Measurements from ENCODE around the gene ADI1.
A peak's percentile ranks its signal among the peaks of the same experiment; 100 is the strongest.

ADI1 gene

GRCh38 chr2:3519255-3520205 is at the start of gene ADI1:
Gene ADI1, minus strand, starts transcription at chr2:3519531. Its CDS starts 44 bp downstream, at chr2:3519487.
- peak; percentile 76 for DNase-seq

- DNase-seq, result no peak
These were observed 47.5 kb upstream of the ADI1 start for GRCh38 chr2:3566806-3567205.

- DNase-seq, result no peak
These were observed 45.8 kb upstream of the ADI1 start for GRCh38 chr2:3565117-3565516.

DNA sequence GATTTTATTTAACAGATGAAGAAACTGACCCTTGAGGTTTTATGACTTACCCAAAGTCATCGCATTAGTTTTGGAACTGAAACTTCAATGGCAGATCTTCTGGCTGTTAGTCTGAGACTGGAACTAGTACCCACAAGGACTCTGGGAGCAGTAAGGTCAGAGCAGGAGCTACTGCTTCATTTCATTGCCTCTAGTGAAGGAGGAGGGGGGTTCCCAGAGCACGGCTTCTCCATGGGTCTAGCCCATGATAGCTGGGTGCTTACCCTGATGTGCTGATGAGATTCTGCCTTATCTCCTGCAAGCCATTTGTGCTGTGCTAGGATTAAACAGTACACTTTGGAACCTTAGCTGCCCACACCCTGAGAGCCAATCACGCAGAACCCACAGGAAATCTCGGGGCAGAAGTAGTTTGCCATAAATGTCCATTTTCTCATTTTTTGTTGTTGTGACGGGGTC is 44.2 kb upstream of the ADI1 start:
- DNase-seq, result no peak

- peak; percentile 95 for DNase-seq
These were observed 39.1 kb upstream of the ADI1 start, which contains the start of gene RNASEH1 for GRCh38 chr2:3558205-3559014. Gene RNASEH1, minus strand, starts transcription at chr2:3558333. Its CDS starts 73 bp downstream, at chr2:3558260.

- no peak for DNase-seq
These were observed 38.4 kb upstream of the ADI1 start for GRCh38 chr2:3557639-3558204.

DNA sequence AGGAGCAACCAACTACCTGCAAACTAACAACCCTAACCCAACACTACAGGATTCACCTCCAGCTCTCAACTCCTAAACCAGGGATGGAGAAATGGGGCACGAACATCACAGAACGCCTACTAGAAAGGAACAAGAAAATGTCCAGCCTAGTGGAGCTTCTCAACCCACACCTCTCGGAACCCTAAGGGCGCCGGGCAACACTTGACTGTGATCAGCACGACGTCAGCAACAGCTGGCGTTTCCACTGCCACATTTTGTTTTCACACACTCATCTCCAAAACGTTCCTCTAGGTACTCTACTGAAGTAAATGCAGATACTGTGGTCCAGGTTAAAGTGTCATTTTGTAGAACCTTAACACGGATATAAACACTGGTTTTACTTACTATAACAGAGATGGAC is 34.6 kb upstream of the ADI1 start:
- no peak for DNase-seq

- DNase-seq, result no peak
These were observed 28.6 kb upstream of the ADI1 start for GRCh38 chr2:3547915-3548314.

- DNase-seq, result no peak
These were observed 26.6 kb upstream of the ADI1 start for GRCh38 chr2:3545788-3546478.

GRCh38 chr2:3543023-3543683 is 23.8 kb upstream of the ADI1 start:
- no peak for DNase-seq

- DNase-seq, result no peak
These were observed 22.8 kb upstream of the ADI1 start for GRCh38 chr2:3542107-3542506.

DNA sequence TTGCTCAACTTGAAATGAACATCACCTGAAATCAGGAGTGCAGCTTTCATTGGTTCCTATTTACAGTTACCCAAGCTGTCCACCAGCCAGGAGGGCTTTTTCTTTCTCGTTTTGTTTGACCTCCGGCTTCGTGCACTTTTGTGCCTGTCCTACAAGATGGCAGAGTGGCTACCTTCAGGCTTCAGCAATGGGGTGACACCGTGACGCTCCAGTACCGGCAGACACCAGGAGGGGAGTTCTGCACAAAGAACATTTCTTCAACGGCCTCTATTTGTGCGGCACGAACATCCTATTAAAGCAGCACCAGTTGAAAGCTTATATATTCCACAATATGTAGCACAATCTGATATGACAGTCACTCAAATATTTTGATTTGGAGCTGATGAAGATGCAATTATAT is 20.5 kb upstream of the ADI1 start:
- DNase-seq, result no peak

- DNase-seq, result peak; percentile 18
These were observed 17.6 kb upstream of the ADI1 start for GRCh38 chr2:3536682-3537632.

DNA sequence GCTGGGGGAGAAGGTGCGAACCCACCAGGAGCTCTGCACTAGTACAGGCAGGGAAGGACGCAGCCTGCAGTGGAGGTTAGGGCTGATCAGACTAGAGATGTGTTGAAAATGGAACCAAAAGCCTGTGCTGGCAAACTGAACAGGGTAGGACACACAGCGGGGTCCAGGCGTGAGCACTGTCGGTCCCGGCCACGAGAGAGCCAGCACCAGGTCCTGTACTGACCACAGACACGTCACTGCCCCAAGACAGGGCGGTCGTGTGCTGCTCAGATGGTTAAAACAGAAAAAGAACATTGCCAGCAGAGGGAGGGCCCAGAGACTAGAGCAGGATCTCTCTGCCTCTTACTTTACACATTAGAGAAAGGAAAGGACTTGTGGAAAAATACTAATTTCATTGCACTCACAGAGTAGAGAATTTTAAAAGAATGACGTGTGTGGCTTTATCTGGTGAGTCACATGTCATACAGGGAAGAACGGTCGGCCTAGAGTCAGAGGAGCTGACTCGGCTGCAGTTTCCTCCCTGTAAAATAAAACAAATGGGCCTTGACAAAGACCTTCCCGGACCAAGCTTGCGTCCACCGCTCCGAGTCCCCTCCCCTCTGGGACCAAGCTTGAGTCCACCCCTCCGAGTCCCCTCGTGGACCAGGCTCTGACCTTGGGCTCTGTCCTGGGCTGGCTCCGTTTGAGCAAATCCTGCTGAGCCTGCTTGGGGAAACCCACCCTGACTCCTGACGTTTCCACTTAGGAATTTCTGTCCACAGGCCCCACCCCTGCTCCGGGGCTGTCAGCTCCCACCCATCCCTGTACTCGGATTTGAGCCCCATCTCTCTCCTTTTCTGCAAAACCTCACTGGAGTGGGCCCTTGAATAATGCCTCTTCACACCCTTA is 16.7 kb upstream of the ADI1 start:
- peak; percentile 61 for DNase-seq

DNA sequence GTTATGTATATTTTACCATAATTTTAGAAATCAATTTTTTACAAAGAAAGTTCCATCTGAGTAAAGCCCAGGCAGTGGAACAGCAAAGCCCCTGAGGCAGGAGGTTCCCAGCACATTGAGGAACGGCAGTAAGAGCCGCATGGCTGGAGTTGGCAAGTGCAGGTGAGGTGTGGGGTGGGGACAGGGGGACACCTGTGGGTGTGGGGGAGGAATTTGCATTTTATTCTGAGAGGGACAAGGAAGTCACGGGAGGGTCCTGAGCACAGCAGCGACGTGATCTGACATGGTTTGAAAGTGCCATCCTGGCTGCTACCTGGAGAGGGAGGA is 16.1 kb upstream of the ADI1 start:
- no peak for DNase-seq

DNA sequence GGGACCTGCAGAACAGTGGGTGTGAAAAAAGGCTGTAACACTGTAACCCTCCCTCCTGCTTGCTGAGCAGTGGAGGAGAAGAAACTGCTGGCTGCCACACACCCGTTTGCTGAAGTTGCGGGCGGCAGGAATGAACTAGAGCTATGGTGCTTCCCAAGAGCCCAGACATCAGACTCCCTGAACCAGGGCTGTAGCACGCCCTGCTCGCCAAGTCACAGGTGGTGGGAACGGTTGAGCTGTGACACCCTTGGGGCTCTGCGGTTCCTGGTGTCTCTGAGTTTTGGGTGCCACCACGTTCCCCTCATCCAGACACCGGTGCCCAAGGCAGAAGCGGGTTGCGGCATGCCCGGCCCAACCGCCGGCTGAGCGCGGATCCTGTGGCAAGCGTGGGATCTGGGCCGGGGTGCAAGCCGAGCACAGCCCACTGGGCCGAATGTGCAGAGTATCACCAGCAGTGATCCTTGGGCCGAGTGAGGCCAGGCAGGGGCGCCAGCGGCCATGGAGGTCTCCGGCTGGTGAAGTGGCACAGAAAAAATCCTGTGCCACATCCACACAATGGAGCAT is 15.0 kb upstream of the ADI1 start:
- DNase-seq, result no peak

GRCh38 chr2:3533836-3534235 is 14.5 kb upstream of the ADI1 start:
- no peak for DNase-seq

GRCh38 chr2:3532941-3533340 is 13.6 kb upstream of the ADI1 start:
- DNase-seq, result no peak

- no peak for DNase-seq
These were observed 10.1 kb upstream of the ADI1 start for GRCh38 chr2:3529316-3530025.
